RWPE2 (cell line): Measurements from ENCODE around the gene EIF4A3.
A peak's percentile ranks its signal among the peaks of the same experiment; 100 is the strongest.
"Not testable (repeated sequence)": the region's sequence is repeated elsewhere in the genome, so short reads cannot be mapped to it uniquely, and the experiment has no call there.

Experiments
- ATAC-seq: fragments of 200-7000 bp; cut with Tn5 transposase; 3 replicates; pipeline ENCODE4 v1.9.1; 2021; ENCODE audit warnings: low read depth
- DNase-seq: peaks from one replicate; pipeline ENCODE4 v3.0.0-alpha.2; 2020; ENCODE audit warnings: low spot score
- H3K27ac ChIP-seq: fragments of 450-650 bp; 2 replicates; pipeline ENCODE4 v1.5.1; 2017; ENCODE audit warnings: mild to moderate bottlenecking; ENCODE audit not compliant: poor library complexity, severe bottlenecking
- H3K27me3 ChIP-seq: fragments of 250-450 bp; sonication (Bioruptor Pico); 2 replicates; pipeline ENCODE4 v1.5.1; 2021; ENCODE audit warnings: mild to moderate bottlenecking, moderate library complexity; ENCODE audit not compliant: insufficient read depth, poor library complexity, severe bottlenecking
- H3K36me3 ChIP-seq: fragments of 250-450 bp; sonication (Bioruptor Pico); 2 replicates; pipeline ENCODE4 v1.5.1; 2020; ENCODE audit warnings: low read depth, mild to moderate bottlenecking, moderate library complexity
- H3K4me1 ChIP-seq: fragments of 250-450 bp; sonication (Bioruptor Pico); 2 replicates; pipeline ENCODE4 v1.5.1; 2021; ENCODE audit warnings: mild to moderate bottlenecking, moderate library complexity; ENCODE audit not compliant: insufficient read depth, poor library complexity, severe bottlenecking
- H3K4me3 ChIP-seq: fragments of 250-450 bp; sonication (Bioruptor Pico); 2 replicates; pipeline ENCODE4 v1.5.1; 2021; ENCODE audit warnings: mild to moderate bottlenecking, moderate library complexity; ENCODE audit not compliant: severe bottlenecking
- H3K9me3 ChIP-seq: fragments of 250-450 bp; sonication (Bioruptor Pico); 2 replicates; pipeline ENCODE4 v1.5.1; 2021; ENCODE audit warnings: mild to moderate bottlenecking, moderate library complexity; ENCODE audit not compliant: severe bottlenecking
- TF ChIP-seq, protein P1 (sequence below): fragments of 450-650 bp; IDR thresholded peaks from one replicate; pipeline ENCODE4 v1.5.1; 2017; ENCODE audit warnings: mild to moderate bottlenecking, moderate library complexity; ENCODE audit not compliant: poor library complexity, severe bottlenecking

EIF4A3 gene

DNA sequence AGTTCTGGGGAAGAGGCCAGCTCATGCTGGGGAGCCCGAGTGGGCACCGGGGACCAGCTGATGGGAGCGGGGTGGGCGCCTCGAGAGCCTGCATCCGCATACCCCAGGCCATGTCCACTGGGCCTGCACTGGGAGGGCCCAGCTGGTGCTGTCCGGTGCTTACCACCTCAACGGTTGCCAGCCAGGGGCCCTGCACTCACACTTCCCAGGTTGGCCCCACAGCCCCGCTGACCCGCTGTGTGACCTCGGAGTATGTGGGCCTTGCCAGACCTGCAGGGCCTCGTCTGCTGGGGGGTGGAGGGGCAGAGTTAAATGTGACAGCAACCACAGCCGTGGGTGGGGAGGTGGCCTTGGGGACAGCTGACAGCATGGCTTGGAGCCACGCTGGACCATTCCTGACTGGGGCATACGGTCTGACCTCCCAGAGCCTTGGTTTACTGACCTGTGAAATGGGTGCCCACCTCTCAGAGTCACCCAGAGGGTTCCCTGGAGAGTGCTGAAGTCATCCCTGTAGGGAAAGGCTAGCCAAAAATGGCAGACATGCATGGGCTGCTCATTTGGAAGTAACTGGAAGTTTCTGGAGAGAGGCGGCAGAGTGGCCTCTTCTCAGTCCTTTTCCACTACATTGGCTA, 51.0 kb downstream of the EIF4A3 start:
- no peak for ATAC-seq
- Histone ChIP-seq H3K4me3 (no peak overlapping the region), H3K9me3 (no peaks in the 10 kb centered on the region), H3K4me1 (peaks cover 2% of the 10 kb centered on the region), H3K36me3 (no peaks in the 10 kb centered on the region), H3K27ac (no peak overlapping the region), H3K27me3 (no peaks in the 10 kb centered on the region)
- TF ChIP-seq, protein P1, sequence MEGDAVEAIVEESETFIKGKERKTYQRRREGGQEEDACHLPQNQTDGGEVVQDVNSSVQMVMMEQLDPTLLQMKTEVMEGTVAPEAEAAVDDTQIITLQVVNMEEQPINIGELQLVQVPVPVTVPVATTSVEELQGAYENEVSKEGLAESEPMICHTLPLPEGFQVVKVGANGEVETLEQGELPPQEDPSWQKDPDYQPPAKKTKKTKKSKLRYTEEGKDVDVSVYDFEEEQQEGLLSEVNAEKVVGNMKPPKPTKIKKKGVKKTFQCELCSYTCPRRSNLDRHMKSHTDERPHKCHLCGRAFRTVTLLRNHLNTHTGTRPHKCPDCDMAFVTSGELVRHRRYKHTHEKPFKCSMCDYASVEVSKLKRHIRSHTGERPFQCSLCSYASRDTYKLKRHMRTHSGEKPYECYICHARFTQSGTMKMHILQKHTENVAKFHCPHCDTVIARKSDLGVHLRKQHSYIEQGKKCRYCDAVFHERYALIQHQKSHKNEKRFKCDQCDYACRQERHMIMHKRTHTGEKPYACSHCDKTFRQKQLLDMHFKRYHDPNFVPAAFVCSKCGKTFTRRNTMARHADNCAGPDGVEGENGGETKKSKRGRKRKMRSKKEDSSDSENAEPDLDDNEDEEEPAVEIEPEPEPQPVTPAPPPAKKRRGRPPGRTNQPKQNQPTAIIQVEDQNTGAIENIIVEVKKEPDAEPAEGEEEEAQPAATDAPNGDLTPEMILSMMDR, result no peak
- peak; percentile 70 for DNase-seq

DNA sequence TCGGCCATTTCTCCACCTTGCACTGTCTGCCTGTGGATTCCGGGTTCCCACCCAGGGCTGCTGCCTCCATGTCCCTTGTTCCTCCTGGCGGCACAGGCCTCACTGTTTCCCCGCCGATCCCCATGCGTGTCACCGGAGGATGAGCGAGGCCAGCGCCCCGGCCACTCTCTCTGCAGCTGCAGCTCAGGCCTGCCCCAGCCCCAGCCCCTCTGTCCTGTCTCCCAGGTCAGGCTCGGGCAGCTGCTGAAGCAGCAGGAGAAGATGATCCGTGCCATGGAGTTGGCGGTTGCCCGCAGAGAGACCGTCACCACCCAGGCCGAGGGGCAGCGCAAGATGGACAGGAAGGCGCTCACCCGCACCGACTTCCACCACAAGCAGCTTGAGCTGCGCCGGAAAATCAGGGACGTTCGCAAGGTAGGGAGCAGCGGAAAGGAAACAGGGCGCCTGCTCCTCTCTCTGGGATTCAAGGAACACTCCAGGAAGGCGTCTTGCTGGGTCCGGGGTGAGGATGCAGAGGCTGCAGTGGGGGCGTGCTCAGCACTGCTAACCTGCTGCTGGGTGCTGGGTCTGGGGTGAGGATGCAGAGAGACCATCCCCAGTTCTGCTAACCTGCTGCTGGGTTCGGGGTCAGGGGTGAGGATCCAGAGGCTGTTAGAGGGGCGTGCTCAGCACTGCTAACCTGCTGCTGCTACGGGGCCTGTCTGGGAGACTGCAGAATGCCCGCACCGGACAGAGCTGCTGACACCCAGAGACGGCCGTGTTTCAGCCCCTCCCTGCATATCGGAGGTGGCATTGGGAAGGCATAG, 51.7 kb downstream of the EIF4A3 start:
- H3K4me3 ChIP-seq, result no peak overlapping the region
- DNase-seq (peak; percentile 72), ATAC-seq (no peak)
- no peaks in the 10 kb centered on the region for H3K9me3 ChIP-seq
- TF ChIP-seq, protein P1, result no peak
- H3K27ac ChIP-seq, result no peak overlapping the region
- no peaks in the 10 kb centered on the region for H3K4me1 ChIP-seq
- H3K27me3 ChIP-seq, result no peaks in the 10 kb centered on the region
- H3K36me3 ChIP-seq, result no peaks in the 10 kb centered on the region

GRCh38 chr17:80092959-80093358, 54.0 kb downstream of the EIF4A3 start:
- H3K36me3 ChIP-seq, result no peaks in the 10 kb centered on the region
- no peaks in the 10 kb centered on the region for H3K4me1 ChIP-seq
- TF ChIP-seq, protein P1, result no peak
- no peak overlapping the region for H3K27ac ChIP-seq
- DNase-seq (no peak), ATAC-seq (no peak)
- no peaks in the 10 kb centered on the region for H3K27me3 ChIP-seq
- H3K4me3 ChIP-seq, result no peak overlapping the region
- H3K9me3 ChIP-seq, result no peaks in the 10 kb centered on the region

DNA sequence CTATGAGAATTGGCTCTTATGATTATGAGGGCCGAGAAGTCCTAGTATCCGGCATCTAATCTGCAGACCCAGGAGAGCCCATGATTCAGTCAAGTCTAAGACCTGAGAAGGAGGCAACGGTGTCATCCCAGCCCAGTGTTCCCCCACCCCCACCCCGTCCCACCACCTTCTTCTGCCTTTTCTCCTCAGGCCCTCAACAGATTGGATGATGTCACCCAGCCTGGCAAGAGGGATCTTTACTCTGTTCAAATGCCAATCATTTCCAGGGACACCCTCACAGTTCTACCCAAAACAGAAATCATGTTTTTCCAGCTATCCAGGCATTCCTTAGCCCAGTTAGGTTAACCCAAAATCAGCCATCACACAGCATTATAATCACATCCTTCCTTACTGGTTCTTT, 55.6 kb downstream of the EIF4A3 start:
- Histone ChIP-seq H3K36me3 (no peaks in the 10 kb centered on the region), H3K27me3 (no peaks in the 10 kb centered on the region), H3K27ac (no peak overlapping the region), H3K4me3 (no peak overlapping the region), H3K4me1 (no peaks in the 10 kb centered on the region), H3K9me3 (no peaks in the 10 kb centered on the region)
- TF ChIP-seq, protein P1, result no peak
- DNase-seq (no peak), ATAC-seq (no peak)

DNA sequence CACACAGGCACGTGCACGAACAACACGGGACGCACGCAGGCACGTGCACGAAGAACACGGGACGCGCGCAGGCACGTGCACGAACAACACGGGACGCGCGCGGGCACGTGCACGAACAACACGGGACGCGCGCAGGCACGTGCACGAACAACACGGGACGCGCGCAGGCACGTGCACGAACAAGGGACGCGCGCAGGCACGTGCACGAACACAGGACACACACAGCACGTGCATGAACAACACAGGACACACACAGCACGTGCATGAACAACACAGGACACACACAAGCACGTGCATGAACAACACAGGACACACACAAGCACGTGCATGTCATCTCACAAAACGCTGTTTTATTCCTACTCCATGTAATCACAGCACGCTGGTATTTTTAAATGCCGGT, 56.8 kb downstream of the EIF4A3 start:
- not testable (repeated sequence) for ATAC-seq, H3K27ac ChIP-seq, H3K9me3 ChIP-seq, H3K36me3 ChIP-seq, DNase-seq, H3K27me3 ChIP-seq, H3K4me3 ChIP-seq, H3K4me1 ChIP-seq
